Epidermal melanocyte (primary cell): ENCODE results near the gene XIRP1.
"Not testable (repeated sequence)": the region's sequence is repeated elsewhere in the genome, so short reads cannot be mapped to it uniquely, and the experiment has no call there.

Experiments used
- DNase-seq: peaks from one replicate; pipeline ENCODE4 v3.0.0; 2011; ENCODE audit warnings: low spot score; ENCODE audit not compliant: insufficient read length

XIRP1 gene

GRCh38 chr3:39192490-39193092 lies at the start of gene XIRP1:
Gene XIRP1 (minus strand): TSS chr3:39192595. CDS start chr3:39189445, 3,150 bp downstream.
- DNase-seq: no peak

GRCh38 chr3:39241561-39241960 lies 49.2 kb upstream of the XIRP1 start:
- no peak for DNase-seq

GRCh38 chr3:39237027-39237426 lies 44.6 kb upstream of the XIRP1 start:
- no peak for DNase-seq

GRCh38 chr3:39234651-39235050 lies 42.3 kb upstream of the XIRP1 start:
- DNase-seq: no peak

- no peak for DNase-seq
These were observed 40.5 kb upstream of the XIRP1 start for GRCh38 chr3:39232859-39233258.

- DNase-seq: no peak
These were observed 38.1 kb upstream of the XIRP1 start for GRCh38 chr3:39230453-39230852.

GRCh38 chr3:39228496-39228895 lies 36.1 kb upstream of the XIRP1 start:
- no peak for DNase-seq

- not testable (repeated sequence) for DNase-seq
These were observed 35.2 kb upstream of the XIRP1 start for GRCh38 chr3:39227596-39227995.

- no peak for DNase-seq
These were observed 33.8 kb upstream of the XIRP1 start for GRCh38 chr3:39226106-39226741.

- DNase-seq: no peak
These were observed 31.9 kb upstream of the XIRP1 start for GRCh38 chr3:39224288-39224687.

GRCh38 chr3:39222939-39223338 lies 30.5 kb upstream of the XIRP1 start:
- DNase-seq: no peak

- DNase-seq: no peak
These were observed 30.1 kb upstream of the XIRP1 start for GRCh38 chr3:39222462-39222861.

GRCh38 chr3:39221141-39221530 lies 28.7 kb upstream of the XIRP1 start:
- no peak for DNase-seq

GRCh38 chr3:39220407-39221140 lies 28.2 kb upstream of the XIRP1 start:
- DNase-seq: no peak

GRCh38 chr3:39219702-39220101 lies 27.3 kb upstream of the XIRP1 start:
- DNase-seq: no peak

GRCh38 chr3:39216176-39216790 lies 23.9 kb upstream of the XIRP1 start:
- DNase-seq: no peak

- DNase-seq: no peak
These were observed 21.2 kb upstream of the XIRP1 start for GRCh38 chr3:39213613-39214012.

- DNase-seq: no peak
These were observed 20.3 kb upstream of the XIRP1 start for GRCh38 chr3:39212665-39213064.

GRCh38 chr3:39211332-39212130 lies 19.1 kb upstream of the XIRP1 start:
- no peak for DNase-seq

GRCh38 chr3:39210078-39210477 lies 17.7 kb upstream of the XIRP1 start:
- no peak for DNase-seq

GRCh38 chr3:39209329-39209970 lies 17.1 kb upstream of the XIRP1 start:
- DNase-seq: no peak
